ENCODE measurements around the gene VTI1A. TPM values are rescaled to one million over a fixed set of nuclear protein-coding genes. Genes with fewer than 3 reads are reported as not detected.

VTI1A gene
- total RNA-seq, 1 donor from 2014 or later = 26.3 TPM

DNA sequence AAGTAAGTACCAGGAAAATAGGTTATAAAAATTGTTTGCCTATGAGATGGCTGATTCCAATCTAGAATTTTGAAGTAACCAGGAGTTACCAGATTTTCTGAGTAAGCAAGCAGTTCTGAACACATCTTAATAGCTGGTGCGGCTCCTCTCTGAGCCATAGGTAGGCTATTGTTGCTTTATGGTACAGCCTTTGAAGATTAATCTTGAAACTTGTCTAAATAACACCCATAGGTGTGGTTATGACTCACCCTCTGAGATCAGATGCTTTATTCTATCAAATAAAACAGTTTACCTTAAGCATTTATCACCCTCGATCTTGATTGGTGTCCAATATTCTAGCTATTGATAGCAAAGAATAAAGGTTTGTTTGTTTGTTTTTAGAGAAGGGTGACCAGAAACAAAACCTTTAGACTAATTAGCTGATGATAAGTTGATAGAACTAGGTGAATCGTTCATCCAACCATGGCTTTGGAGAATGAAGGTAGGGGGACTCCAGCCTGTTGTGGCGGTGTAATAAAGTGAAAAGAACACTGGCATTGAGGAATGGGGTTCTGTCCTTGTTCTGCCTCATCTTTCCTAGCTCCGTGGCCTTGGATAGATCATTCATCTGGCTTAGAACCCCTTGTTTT is 72.2 kb downstream of the VTI1A start:
- TF ChIP-seq, protein P1, sequence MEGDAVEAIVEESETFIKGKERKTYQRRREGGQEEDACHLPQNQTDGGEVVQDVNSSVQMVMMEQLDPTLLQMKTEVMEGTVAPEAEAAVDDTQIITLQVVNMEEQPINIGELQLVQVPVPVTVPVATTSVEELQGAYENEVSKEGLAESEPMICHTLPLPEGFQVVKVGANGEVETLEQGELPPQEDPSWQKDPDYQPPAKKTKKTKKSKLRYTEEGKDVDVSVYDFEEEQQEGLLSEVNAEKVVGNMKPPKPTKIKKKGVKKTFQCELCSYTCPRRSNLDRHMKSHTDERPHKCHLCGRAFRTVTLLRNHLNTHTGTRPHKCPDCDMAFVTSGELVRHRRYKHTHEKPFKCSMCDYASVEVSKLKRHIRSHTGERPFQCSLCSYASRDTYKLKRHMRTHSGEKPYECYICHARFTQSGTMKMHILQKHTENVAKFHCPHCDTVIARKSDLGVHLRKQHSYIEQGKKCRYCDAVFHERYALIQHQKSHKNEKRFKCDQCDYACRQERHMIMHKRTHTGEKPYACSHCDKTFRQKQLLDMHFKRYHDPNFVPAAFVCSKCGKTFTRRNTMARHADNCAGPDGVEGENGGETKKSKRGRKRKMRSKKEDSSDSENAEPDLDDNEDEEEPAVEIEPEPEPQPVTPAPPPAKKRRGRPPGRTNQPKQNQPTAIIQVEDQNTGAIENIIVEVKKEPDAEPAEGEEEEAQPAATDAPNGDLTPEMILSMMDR (IDR thresholded peaks at IDR 0.05) = no peak
- Mint-ChIP-seq H3K9me3 (ENCODE audit: unreplicated experiment) (peaks cover 3% of the 10 kb centered on the region), H3K4me1 (ENCODE audit: unreplicated experiment) (peaks cover 4% of the 10 kb centered on the region), H3K36me3 (ENCODE audit: unreplicated experiment) (peaks cover 2% of the 10 kb centered on the region), H3K27me3 (ENCODE audit: unreplicated experiment) (no peaks in the 10 kb centered on the region), H3K4me3 (ENCODE audit: unreplicated experiment) (no peak overlapping the region), H3K27ac (ENCODE audit: unreplicated experiment) (no peak overlapping the region)
- no peak for DNase-seq (ENCODE audit: extremely low spot score, unreplicated experiment)

DNA sequence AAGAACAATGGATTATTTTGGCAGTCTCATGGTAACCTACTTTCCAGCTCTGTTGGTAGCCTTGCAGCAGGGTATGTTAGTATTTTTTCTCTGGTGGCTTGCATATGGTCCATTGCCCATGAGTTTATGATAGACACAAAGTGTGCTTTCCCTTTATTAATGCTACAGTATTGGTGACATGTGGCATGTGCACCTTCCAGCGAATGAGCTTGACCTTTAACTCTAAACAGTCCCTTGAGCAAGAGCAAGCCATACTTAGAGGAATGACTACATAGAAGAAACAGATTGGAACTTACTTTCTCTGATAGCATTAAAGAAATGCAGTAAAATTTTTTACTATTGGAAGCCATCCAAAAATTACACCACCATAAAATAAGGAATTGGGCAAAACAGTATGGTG is 73.9 kb downstream of the VTI1A start:
- no peaks in the 10 kb centered on the region for H3K36me3 Mint-ChIP-seq (ENCODE audit: unreplicated experiment)
- H3K4me3 Mint-ChIP-seq (ENCODE audit: unreplicated experiment) = no peak overlapping the region
- H3K27me3 Mint-ChIP-seq (ENCODE audit: unreplicated experiment) = no peaks in the 10 kb centered on the region
- H3K4me1 Mint-ChIP-seq (ENCODE audit: unreplicated experiment) = peaks cover 4% of the 10 kb centered on the region
- no peaks in the 10 kb centered on the region for H3K9me3 Mint-ChIP-seq (ENCODE audit: unreplicated experiment)
- no peak overlapping the region for H3K27ac Mint-ChIP-seq (ENCODE audit: unreplicated experiment)
- no peak for DNase-seq (ENCODE audit: extremely low spot score, unreplicated experiment)
- TF ChIP-seq, protein P1 (IDR thresholded peaks at IDR 0.05) = no peak

DNA sequence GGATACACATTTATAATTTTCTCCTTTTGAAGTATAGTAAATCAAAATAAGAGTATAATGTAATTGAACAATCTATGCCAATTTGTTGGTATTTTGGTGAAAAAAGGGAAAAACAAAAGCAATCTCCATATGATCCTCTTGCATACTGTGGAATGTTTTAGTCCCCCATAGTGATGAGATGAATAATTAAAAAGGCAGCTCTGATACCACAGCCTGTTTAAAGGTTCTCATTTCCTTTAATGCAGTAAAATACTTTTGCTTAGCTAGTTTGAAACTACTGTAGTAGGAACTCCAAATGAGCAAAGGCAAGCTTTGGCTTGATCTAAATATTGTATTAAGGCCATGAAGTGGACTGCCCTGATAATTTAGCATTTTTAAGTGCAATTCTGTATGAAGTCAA is 77.6 kb downstream of the VTI1A start:
- Mint-ChIP-seq H3K27me3 (ENCODE audit: unreplicated experiment) (no peaks in the 10 kb centered on the region), H3K4me3 (ENCODE audit: unreplicated experiment) (no peak overlapping the region)
- DNase-seq (ENCODE audit: extremely low spot score, unreplicated experiment) = no peak

DNA sequence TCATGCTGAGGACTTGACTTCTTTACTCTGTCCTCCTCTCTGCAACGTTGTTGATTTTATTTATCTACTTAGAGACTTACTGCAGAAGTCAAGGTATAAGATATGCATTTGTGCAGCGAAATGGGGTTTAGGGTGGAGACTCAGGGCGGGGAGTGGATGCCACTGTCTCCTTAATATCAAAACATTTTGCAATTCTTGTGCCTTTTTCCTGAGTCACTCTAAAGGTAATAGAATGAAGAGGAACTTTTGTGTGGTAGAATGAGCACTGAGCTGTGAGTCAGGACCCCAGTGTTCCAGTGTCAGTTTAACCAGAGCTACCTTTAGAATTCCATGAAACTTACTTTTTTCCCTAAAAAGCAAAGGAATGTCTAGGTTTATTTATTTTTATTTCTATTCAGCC is 78.2 kb downstream of the VTI1A start:
- H3K4me1 Mint-ChIP-seq (ENCODE audit: unreplicated experiment) = peaks cover 12% of the 10 kb centered on the region

More for the DNA sequence above, 77.6 kb downstream of the VTI1A start:
- TF ChIP-seq, protein P1 (IDR thresholded peaks at IDR 0.05) = no peak
- Mint-ChIP-seq H3K4me1 (ENCODE audit: unreplicated experiment) (peaks cover 12% of the 10 kb centered on the region), H3K36me3 (ENCODE audit: unreplicated experiment) (peaks cover 4% of the 10 kb centered on the region), H3K9me3 (ENCODE audit: unreplicated experiment) (no peaks in the 10 kb centered on the region), H3K27ac (ENCODE audit: unreplicated experiment) (no peak overlapping the region)

DNA sequence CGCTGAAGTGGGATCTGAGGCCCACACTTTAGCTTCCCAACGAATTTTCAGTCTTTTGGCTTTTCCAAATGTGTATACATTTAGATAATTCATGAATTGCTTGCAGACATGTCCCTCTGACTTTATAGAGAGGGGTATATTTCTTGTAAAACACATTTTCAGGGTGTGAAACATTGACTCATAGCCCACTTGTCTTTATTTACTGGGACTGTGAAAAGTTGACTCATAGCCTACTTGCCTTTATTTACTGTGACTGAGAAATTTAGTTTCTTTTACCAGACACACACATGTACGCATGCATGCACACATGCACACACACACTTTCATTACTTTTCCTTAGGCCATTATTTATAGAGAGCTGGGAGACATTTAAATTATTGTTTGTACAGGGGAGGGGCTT is 79.1 kb downstream of the VTI1A start:
- H3K4me1 Mint-ChIP-seq (ENCODE audit: unreplicated experiment) = peaks cover 8% of the 10 kb centered on the region
- no peak overlapping the region for H3K4me3 Mint-ChIP-seq (ENCODE audit: unreplicated experiment)
- TF ChIP-seq, protein P1 (IDR thresholded peaks at IDR 0.05) = no peak
- no peaks in the 10 kb centered on the region for H3K27me3 Mint-ChIP-seq (ENCODE audit: unreplicated experiment)
- H3K27ac Mint-ChIP-seq (ENCODE audit: unreplicated experiment) = no peak overlapping the region
- H3K9me3 Mint-ChIP-seq (ENCODE audit: unreplicated experiment) = no peaks in the 10 kb centered on the region
- peaks cover 7% of the 10 kb centered on the region for H3K36me3 Mint-ChIP-seq (ENCODE audit: unreplicated experiment)
- DNase-seq (ENCODE audit: extremely low spot score, unreplicated experiment) = no peak

More for the DNA sequence above, 78.2 kb downstream of the VTI1A start:
- no peak for DNase-seq (ENCODE audit: extremely low spot score, unreplicated experiment)
- no peak overlapping the region for H3K27ac Mint-ChIP-seq (ENCODE audit: unreplicated experiment)
- peaks cover 4% of the 10 kb centered on the region for H3K36me3 Mint-ChIP-seq (ENCODE audit: unreplicated experiment)
- H3K27me3 Mint-ChIP-seq (ENCODE audit: unreplicated experiment) = no peaks in the 10 kb centered on the region
- no peaks in the 10 kb centered on the region for H3K9me3 Mint-ChIP-seq (ENCODE audit: unreplicated experiment)
- TF ChIP-seq, protein P1 (IDR thresholded peaks at IDR 0.05) = no peak
- no peak overlapping the region for H3K4me3 Mint-ChIP-seq (ENCODE audit: unreplicated experiment)

All from osteocyte (in vitro differentiated cells).